ENCODE data around the gene FNDC5. TPM values are rescaled to one million over a fixed set of nuclear protein-coding genes. Genes with fewer than 3 reads are reported as not detected.
A peak's percentile ranks its signal among the peaks of the same experiment; 100 is the strongest.

FNDC5 gene
- total and polyA plus RNA-seq, 5 donors, result 94.5 to 151 (median 106) TPM

DNA sequence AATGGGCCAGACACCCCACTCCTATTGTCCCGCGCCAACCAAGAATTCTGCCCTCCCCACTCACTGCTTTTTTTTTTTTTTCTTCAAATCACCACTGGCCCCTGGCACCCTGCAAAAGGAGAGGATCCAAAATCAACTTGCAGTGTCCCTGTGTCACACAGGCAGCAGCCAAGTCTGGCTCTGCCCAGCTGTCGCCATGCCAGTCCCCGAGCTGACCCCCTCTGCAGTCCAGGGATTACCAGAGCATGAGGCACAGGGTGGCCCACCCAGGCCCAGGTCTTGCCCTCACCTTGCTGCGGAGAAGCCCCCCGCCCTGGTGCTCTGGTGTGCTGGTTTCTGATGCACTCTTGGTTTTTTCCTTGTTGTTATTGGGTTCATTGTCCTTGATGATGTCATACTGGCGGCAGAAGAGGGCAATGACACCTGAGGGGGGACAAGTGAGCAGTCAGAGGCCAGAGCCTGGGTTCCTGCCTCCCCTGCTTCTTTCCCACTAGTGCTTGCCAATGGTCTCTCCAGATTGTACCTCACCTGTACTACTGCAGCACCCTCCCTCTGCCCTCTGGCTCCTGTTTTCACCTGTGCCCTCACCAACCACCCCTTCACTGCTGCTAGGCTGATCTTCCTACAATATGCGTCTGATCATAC is 6.2 kb downstream of the FNDC5 start:
- ATAC-seq, result peak; percentile 40 to 66
- peak in 2 of 3 donors; percentile 54 to 68 for DNase-seq
- Histone ChIP-seq H3K27ac (ENCODE audit: low read length) (peak overlapping the region; percentile 74), H3K4me1 (ENCODE audit: control insufficient read depth, insufficient read depth, low read length) (no peaks in the 10 kb centered on the region), H3K9me3 (ENCODE audit: control insufficient read depth, low read length) (no peaks in the 10 kb centered on the region), H3K27me3 (ENCODE audit: control insufficient read depth, insufficient read depth) (no peaks in the 10 kb centered on the region), H3K4me3 (ENCODE audit: low read length) (no peak overlapping the region)
- 81% methylated on average over 8 of the region's 8 CpGs for WGBS
- intact Hi-C loops (cut with DNase I), result loop anchor here in 1 of 4 donors (5.0 kb wide), 1 partner anchor 47 kb away; the partner anchor contains the start of genes S100PBP and YARS1

DNA sequence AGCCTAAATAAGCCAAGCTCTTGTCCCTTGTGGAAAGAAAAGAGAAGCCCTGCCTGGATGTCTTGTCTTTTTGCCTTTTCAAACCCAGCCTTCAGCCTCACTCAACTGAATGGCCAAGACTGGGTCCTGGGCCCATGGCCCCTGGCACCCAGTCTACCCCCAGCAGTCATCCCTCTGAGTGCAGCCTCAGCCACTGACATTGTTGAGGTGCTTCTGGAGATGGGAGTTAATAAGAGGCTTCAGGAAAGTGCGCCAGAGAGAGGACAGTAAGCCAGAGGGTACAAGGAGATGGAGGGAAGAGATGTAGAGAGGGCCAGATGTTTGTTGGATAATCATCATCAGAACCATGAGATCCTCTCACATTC is 6.8 kb downstream of the FNDC5 start:
- no peaks in the 10 kb centered on the region for H3K4me1 ChIP-seq (ENCODE audit: control insufficient read depth, insufficient read depth, low read length)
- intact Hi-C loops (cut with DNase I), result no loop called here
- no peak overlapping the region for H3K4me3 ChIP-seq (ENCODE audit: low read length)
- WGBS, result 93% methylated on average over 1 of the region's 1 CpG
- DNase-seq (no peak), ATAC-seq (no peak)
- H3K27me3 ChIP-seq (ENCODE audit: control insufficient read depth, insufficient read depth), result no peaks in the 10 kb centered on the region
- no peaks in the 10 kb centered on the region for H3K9me3 ChIP-seq (ENCODE audit: control insufficient read depth, low read length)
- H3K27ac ChIP-seq (ENCODE audit: low read length), result no peak overlapping the region

- no peaks in the 10 kb centered on the region for H3K9me3 ChIP-seq (ENCODE audit: control insufficient read depth, low read length)
- ATAC-seq, result no peak
- no peak for DNase-seq
- intact Hi-C loops (cut with DNase I), result no loop called here
- no peak overlapping the region for H3K27ac ChIP-seq (ENCODE audit: low read length)
- no peaks in the 10 kb centered on the region for H3K27me3 ChIP-seq (ENCODE audit: control insufficient read depth, insufficient read depth)
- 92% methylated on average over 4 of the region's 4 CpGs for WGBS
- H3K4me1 ChIP-seq (ENCODE audit: control insufficient read depth, insufficient read depth, low read length), result no peaks in the 10 kb centered on the region
- no peak overlapping the region for H3K4me3 ChIP-seq (ENCODE audit: low read length)
Observed at GRCh38 chr1:32863218-32863880, 7.4 kb downstream of the FNDC5 start.

DNA sequence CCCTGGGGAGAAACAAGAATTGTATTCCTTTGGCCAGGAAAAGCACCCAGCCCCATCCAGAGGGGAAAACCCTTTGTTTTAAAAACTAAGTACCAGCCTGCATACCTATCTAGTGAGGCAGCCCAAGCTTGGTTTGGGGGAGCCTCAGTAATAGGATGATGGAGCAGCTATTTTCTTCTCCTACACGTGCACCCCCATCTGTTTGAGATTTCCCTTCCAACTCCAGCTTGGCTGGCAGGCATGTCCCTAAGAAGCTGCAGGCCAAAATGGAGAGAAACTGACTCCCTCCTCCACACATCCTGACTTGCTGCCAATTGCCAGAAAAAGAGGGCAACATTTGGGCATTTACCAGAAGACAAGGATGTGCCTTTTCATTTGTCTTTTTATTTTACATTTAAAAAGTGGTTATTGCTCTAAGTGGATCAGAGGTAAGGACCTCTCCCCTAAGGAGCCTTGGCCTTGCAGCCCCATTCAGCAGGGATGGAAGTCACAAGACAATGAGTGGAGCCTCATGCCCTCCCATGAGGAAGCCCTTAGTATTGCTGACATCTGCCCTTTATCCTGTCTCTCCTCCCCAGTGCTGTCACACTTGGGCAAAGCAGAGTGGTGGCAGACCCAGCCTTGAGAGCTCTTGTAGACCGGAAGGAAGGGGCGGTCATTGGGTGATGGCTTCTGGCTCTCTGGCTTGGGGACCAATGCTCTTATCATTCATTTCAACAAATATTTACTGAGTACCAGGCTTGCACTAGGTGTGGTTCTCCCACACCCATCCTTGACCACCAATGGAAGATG is 8.6 kb downstream of the FNDC5 start:
- DNase-seq, result no peak
- no peak overlapping the region for H3K27ac ChIP-seq (ENCODE audit: low read length)
- H3K4me3 ChIP-seq (ENCODE audit: low read length), result no peak overlapping the region
- ATAC-seq, result no peak
- H3K27me3 ChIP-seq (ENCODE audit: control insufficient read depth, insufficient read depth), result no peaks in the 10 kb centered on the region
- H3K4me1 ChIP-seq (ENCODE audit: control insufficient read depth, insufficient read depth, low read length), result no peaks in the 10 kb centered on the region
- 64% methylated on average over 3 of the region's 3 CpGs for WGBS
- no peaks in the 10 kb centered on the region for H3K9me3 ChIP-seq (ENCODE audit: control insufficient read depth, low read length)
- intact Hi-C loops (cut with DNase I), result no loop called here

GRCh38 chr1:32860566-32860965 is 10.1 kb downstream of the FNDC5 start:
- H3K27me3 ChIP-seq (ENCODE audit: control insufficient read depth, insufficient read depth), result no peaks in the 10 kb centered on the region
- no peaks in the 10 kb centered on the region for H3K9me3 ChIP-seq (ENCODE audit: control insufficient read depth, low read length)
- no peak overlapping the region for H3K27ac ChIP-seq (ENCODE audit: low read length)
- ATAC-seq (no peak), DNase-seq (no peak)
- no peak overlapping the region for H3K4me3 ChIP-seq (ENCODE audit: low read length)
- intact Hi-C loops (cut with DNase I), result no loop called here
- no peaks in the 10 kb centered on the region for H3K4me1 ChIP-seq (ENCODE audit: control insufficient read depth, insufficient read depth, low read length)

DNA sequence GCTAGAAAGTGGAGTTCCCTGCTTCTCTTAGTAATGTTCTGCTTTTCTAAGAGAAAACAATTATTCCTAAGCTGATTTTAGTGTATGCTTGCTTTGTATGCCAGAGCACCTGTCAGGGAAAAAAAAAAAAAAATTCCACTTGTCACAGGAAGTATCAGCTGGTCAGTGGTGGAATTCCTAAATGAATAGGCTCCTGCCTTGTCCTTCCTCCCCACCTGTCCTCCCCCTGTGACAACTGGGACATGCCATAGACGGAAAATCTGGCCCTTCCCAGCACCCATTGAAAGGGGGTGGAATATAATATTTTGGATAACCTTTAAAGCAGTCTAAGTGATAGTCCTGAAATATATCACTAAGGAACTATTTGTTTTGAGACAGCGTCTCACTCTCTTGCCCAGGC is 10.8 kb downstream of the FNDC5 start:
- Histone ChIP-seq H3K27me3 (ENCODE audit: control insufficient read depth, insufficient read depth) (no peaks in the 10 kb centered on the region), H3K9me3 (ENCODE audit: control insufficient read depth, low read length) (no peaks in the 10 kb centered on the region), H3K4me1 (ENCODE audit: control insufficient read depth, insufficient read depth, low read length) (no peaks in the 10 kb centered on the region), H3K4me3 (ENCODE audit: low read length) (no peak overlapping the region), H3K27ac (ENCODE audit: low read length) (no peak overlapping the region)
- ATAC-seq (no peak), DNase-seq (no peak)
- 93% methylated on average over 2 of the region's 2 CpGs for WGBS
- intact Hi-C loops (cut with DNase I), result no loop called here

DNA sequence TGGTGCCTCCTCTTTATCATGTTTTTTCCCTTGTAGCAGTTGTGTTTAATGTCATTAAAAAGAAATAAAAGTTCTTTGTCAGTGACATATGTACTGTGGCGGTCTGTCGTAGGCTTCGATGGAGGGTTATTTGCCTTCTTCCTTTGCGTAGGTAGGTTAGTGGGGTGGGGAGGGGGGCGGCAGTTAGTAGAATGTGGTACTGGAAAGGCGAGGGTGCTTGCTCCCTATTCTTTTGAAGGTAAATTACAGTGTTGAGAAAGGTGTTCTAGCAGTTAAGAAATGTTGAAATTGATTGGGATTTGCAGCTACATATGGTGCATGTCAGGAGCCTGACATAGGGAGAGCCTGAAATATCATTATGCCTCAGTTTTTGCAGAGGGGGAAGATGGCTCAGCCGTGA is 11.9 kb downstream of the FNDC5 start:
- Histone ChIP-seq H3K27me3 (ENCODE audit: control insufficient read depth, insufficient read depth) (no peaks in the 10 kb centered on the region), H3K4me1 (ENCODE audit: control insufficient read depth, insufficient read depth, low read length) (no peaks in the 10 kb centered on the region), H3K4me3 (ENCODE audit: low read length) (no peak overlapping the region), H3K9me3 (ENCODE audit: control insufficient read depth, low read length) (no peaks in the 10 kb centered on the region), H3K27ac (ENCODE audit: low read length) (no peak overlapping the region)
- ATAC-seq (no peak), DNase-seq (no peak)
- intact Hi-C loops (cut with DNase I), result no loop called here
- WGBS, result 91% methylated on average over 7 of the region's 7 CpGs

DNA sequence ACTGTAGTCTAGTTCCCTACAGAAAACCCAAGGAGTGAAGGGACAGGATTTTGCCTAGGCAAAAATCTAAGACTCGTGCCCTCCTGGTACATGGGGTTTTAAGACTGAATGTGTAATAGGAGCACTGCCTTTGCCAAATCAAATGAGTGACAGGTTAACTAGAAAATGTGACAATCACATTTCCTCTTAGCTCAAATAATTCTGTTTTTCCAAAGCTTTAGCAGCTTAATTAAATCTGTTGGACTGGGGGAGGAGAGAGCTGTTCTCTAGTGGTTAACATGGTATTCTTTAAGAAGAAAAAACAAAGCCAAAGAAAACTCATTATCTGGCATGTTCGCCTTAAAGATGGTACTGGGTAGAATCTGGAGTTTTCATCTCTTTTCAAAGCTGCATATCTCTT is 12.6 kb downstream of the FNDC5 start:
- H3K4me3 ChIP-seq (ENCODE audit: low read length), result no peak overlapping the region
- 95% methylated on average over 2 of the region's 2 CpGs for WGBS
- H3K4me1 ChIP-seq (ENCODE audit: control insufficient read depth, insufficient read depth, low read length), result no peaks in the 10 kb centered on the region
- no peaks in the 10 kb centered on the region for H3K9me3 ChIP-seq (ENCODE audit: control insufficient read depth, low read length)
- no peak for DNase-seq
- intact Hi-C loops (cut with DNase I), result no loop called here
- no peak for ATAC-seq
- H3K27me3 ChIP-seq (ENCODE audit: control insufficient read depth, insufficient read depth), result no peaks in the 10 kb centered on the region
- H3K27ac ChIP-seq (ENCODE audit: low read length), result no peak overlapping the region

DNA sequence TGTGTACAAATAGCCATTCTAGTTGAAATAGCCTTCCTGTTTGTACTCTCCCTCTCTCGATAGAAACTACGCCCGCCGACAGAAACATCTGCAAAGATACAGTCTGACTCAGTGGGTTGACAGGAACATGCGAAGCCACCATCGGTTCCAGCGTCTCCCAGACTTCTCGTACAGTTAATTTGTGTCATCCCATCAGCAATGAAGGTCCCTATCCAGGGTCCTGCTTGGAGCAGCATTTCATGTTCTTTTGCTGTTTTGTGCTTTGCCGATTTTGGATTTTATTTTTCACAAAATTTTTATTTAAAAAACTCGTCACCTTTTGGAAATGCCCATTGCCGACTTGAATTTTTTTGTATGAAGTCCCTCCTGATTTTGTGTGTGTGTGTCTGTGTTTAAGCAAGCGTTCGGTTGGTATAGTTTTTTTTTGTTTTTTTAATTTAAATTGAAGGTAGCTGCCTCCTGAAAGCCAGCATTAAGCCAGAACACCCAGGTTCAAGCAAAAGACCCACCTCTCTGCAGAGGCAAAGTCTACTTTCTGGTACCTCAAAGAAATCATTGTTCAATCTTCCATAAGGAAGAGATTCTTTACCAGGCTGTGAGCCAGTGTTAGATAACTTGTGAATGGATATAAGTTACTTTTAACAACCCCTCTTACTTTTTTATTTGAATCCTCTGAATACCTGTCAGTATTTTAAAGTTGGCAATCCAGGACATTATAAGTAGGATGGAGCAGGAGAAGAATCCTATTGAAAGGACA is 14.7 kb downstream of the FNDC5 start:
- WGBS, result 90% methylated on average over 13 of the region's 13 CpGs

GRCh38 chr1:32848354-32849063 is 22.2 kb downstream of the FNDC5 start:
- Histone ChIP-seq H3K4me3 (ENCODE audit: low read length) (no peak overlapping the region), H3K27me3 (ENCODE audit: control insufficient read depth, insufficient read depth) (no peaks in the 10 kb centered on the region), H3K9me3 (ENCODE audit: control insufficient read depth, low read length) (no peaks in the 10 kb centered on the region), H3K27ac (ENCODE audit: low read length) (no peak overlapping the region), H3K4me1 (ENCODE audit: control insufficient read depth, insufficient read depth, low read length) (no peaks in the 10 kb centered on the region)
- intact Hi-C loops (cut with DNase I), result no loop called here
- DNase-seq (no peak), ATAC-seq (no peak)
- 40% methylated on average over 2 of the region's 2 CpGs for WGBS

More for the DNA sequence above, 14.7 kb downstream of the FNDC5 start:
- intact Hi-C loops (cut with DNase I), result no loop called here
- ATAC-seq (no peak), DNase-seq (no peak)
- Histone ChIP-seq H3K27me3 (ENCODE audit: control insufficient read depth, insufficient read depth) (no peaks in the 10 kb centered on the region), H3K4me3 (ENCODE audit: low read length) (no peak overlapping the region), H3K9me3 (ENCODE audit: control insufficient read depth, low read length) (no peaks in the 10 kb centered on the region), H3K27ac (ENCODE audit: low read length) (no peak overlapping the region), H3K4me1 (ENCODE audit: control insufficient read depth, insufficient read depth, low read length) (no peaks in the 10 kb centered on the region)
